HepG2 (cell line): ENCODE measurements around the gene ASB7. TPM values are rescaled to one million over a fixed set of nuclear protein-coding genes. Genes with fewer than 3 reads are reported as not detected.
A peak's percentile ranks its signal among the peaks of the same experiment; 100 is the strongest.

Source experiments
- AGO2 ChIP-seq: fragments of 200-400 bp; formaldehyde crosslinking; optimal IDR thresholded peaks from 2 replicates; pipeline ENCODE3; 2017; ENCODE audit warnings: mild to moderate bottlenecking, low read depth, low read length, moderate library complexity
- CHD2 ChIP-seq: IDR thresholded peaks from 2 replicates; pipeline ENCODE4 v1.6.1; 2011; ENCODE audit warnings: low read depth, low read length, improper control_type of control experiment
- HINFP ChIP-seq: sonication (generic); formaldehyde crosslinking; IDR thresholded peaks from 2 replicates; pipeline ENCODE4 v1.4.0; 2020; ENCODE audit warnings: low read depth, mild to moderate bottlenecking, missing genetic modification reagents
- HIVEP1 ChIP-seq: sonication (generic); formaldehyde crosslinking; IDR thresholded peaks from 2 replicates; pipeline ENCODE4 v1.4.0; 2020; ENCODE audit warnings: mild to moderate bottlenecking, missing genetic modification reagents
- ISL2 ChIP-seq: sonication (generic); formaldehyde crosslinking; IDR thresholded peaks from 2 replicates; pipeline ENCODE4 v1.5.0; 2020; ENCODE audit warnings: missing genetic modification reagents
- ISX ChIP-seq: sonication (generic); formaldehyde crosslinking; conservative IDR thresholded peaks from 2 replicates; pipeline ENCODE4 v1.5.0; 2020; ENCODE audit warnings: missing genetic modification reagents
- KAT7 ChIP-seq: IDR thresholded peaks from 2 replicates; pipeline ENCODE4 v1.6.1; 2018; ENCODE audit warnings: borderline replicate concordance, missing compliant biosample characterization
- KIAA2018 ChIP-seq: sonication (generic); formaldehyde crosslinking; IDR thresholded peaks from 2 replicates; pipeline ENCODE4 v1.5.0; 2020; ENCODE audit warnings: mild to moderate bottlenecking, missing genetic modification reagents, borderline replicate concordance
- LBX2 ChIP-seq: sonication (generic); formaldehyde crosslinking; IDR thresholded peaks from 2 replicates; pipeline ENCODE4 v1.5.0; 2020; ENCODE audit warnings: missing genetic modification reagents, mild to moderate bottlenecking, borderline replicate concordance
- MLX ChIP-seq: IDR thresholded peaks from 2 replicates; pipeline ENCODE4 v1.6.1; 2016
- ONECUT2 ChIP-seq: sonication (generic); formaldehyde crosslinking; IDR thresholded peaks from 2 replicates; pipeline ENCODE4 v1.4.0; 2020; ENCODE audit warnings: missing genetic modification reagents
- PHF8 ChIP-seq: sonication (generic); formaldehyde crosslinking; IDR thresholded peaks from 2 replicates; pipeline ENCODE4 v1.5.0; 2020; ENCODE audit warnings: missing genetic modification reagents
- U2AF1 ChIP-seq: fragments of 200-400 bp; formaldehyde crosslinking; optimal IDR thresholded peaks from 2 replicates; pipeline ENCODE3; 2017; ENCODE audit warnings: mild to moderate bottlenecking, low read depth, low read length
- ZBTB10 ChIP-seq: sonication (generic); formaldehyde crosslinking; IDR thresholded peaks from 2 replicates; pipeline ENCODE4 v1.4.0; 2020; ENCODE audit warnings: missing genetic modification reagents, borderline replicate concordance
- ZNF678 ChIP-seq: sonication (generic); formaldehyde crosslinking; IDR thresholded peaks from 2 replicates; pipeline ENCODE4 v1.4.0; 2020; ENCODE audit warnings: mild to moderate bottlenecking, missing genetic modification reagents
- ZNF746 ChIP-seq: sonication (generic); formaldehyde crosslinking; IDR thresholded peaks from 2 replicates; pipeline ENCODE4 v1.8.0; 2022; ENCODE audit warnings: mild to moderate bottlenecking, missing genetic modification reagents
- ZNF775 ChIP-seq: sonication (generic); formaldehyde crosslinking; IDR thresholded peaks from 2 replicates; pipeline ENCODE4 v1.4.0; 2020; ENCODE audit warnings: missing genetic modification reagents, mild to moderate bottlenecking, moderate library complexity, borderline replicate concordance
- polyA plus RNA-seq, 8 experiments: library from polyadenylated mRNA; depleted of rRNA in 3 of 8; stranded (reverse) in 7 of 8; unstranded in 1 of 8; fragments of >200 nt; fragmentation: Illumina TruSeq in 4 of 8; extraction: Trizol in 4 of 8; gene quantifications; 2 replicates each; pipeline versions ENCODE4 v1.2.1 to v1.2.3, GENCODE V29; 2011 to 2016; ENCODE audit warnings: low read depth in 4 of 8, missing spikeins in 1 of 8, mixed read lengths in 1 of 8; ENCODE audit not compliant: insufficient read depth in 1 of 8
- total RNA-seq, 5 experiments: library from RNA; depleted of rRNA; stranded (reverse); fragments of >200 nt; fragmentation: Illumina TruSeq; extraction: Trizol; gene quantifications; 2 replicates each; pipeline ENCODE4 v1.2.3, GENCODE V29; 2016; ENCODE audit warnings: low read depth in 1 of 5

ASB7 gene
- total and polyA plus RNA-seq, 2 of the 13 experiments (the other 11 are each of a cell fraction or from before 2014, with no cell fraction given) = 7.7 to 12.1 TPM

DNA sequence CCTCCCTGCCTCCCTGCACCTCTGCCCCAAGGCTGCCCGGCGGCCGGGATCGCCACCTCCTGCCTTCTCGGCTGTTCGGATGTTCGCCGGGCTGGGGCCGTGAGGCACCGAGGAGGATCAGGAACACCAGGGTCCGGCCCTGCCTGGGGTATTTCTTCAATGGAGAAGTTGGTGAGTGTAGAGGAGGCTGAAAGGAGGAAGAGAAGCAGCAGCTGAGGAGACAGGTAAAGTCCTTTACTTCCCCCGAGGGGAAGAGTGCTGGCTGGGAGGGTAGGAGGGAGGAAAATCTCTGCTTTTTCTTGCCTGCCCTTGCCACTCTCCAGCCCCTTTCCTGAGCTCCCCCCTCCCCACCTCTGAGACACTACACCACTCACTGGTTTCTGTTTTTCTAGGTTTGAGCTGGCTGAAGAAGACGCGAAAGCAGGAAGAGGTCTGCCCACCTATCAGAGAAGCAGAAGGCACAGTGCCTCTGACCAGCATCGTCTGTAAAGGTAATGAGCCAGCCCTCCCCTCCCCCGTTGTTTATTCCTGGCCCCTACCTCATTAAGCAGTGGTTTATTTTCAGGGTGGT lies 519 bp downstream of the ASB7 start (continued):
- peak; percentile 4 for TF ChIP-seq U2AF1
- peak; percentile 23; the same call in 1 of the 2 replicates for TF ChIP-seq PHF8 (CRISPR knock-in tag)
- TF ChIP-seq ISL2 (CRISPR knock-in tag) = 0 out of 2 replicates have a peak, but pooled peaks have one; percentile 10
- no peak for TF ChIP-seq ONECUT2 (CRISPR knock-in tag)
- no peak for TF ChIP-seq LBX2 (CRISPR knock-in tag)
- TF ChIP-seq ISX (CRISPR knock-in tag) = no peak
- peak; percentile 44 for TF ChIP-seq AGO2
- TF ChIP-seq ZNF775 = no peak
- TF ChIP-seq MLX (CRISPR knock-in tag) = no peak
- no peak for TF ChIP-seq KIAA2018
- TF ChIP-seq CHD2 = no peak
- no peak for TF ChIP-seq ZNF678 (CRISPR knock-in tag)
- no peak; the same call in 1 of the 2 replicates for TF ChIP-seq KAT7 (CRISPR knock-in tag)
- no peak for TF ChIP-seq HIVEP1
- 0 out of 2 replicates have a peak, but pooled peaks have one; percentile 8 for TF ChIP-seq HINFP (CRISPR knock-in tag)
- no peak for TF ChIP-seq ZBTB10
- no peak for TF ChIP-seq ZNF746 (CRISPR knock-in tag)
